AG20443 (cell line): ENCODE measurements around the gene TEX2.
"Not testable (repeated sequence)": the region's sequence is repeated elsewhere in the genome, so short reads cannot be mapped to it uniquely, and the experiment has no call there.

Experiments used
- DNase-seq: peaks from one replicate; pipeline ENCODE4 v3.0.0; 2012; ENCODE audit warnings: low spot score, mixed read lengths

TEX2 gene

GRCh38 chr17:64212122-64212521 is 50.9 kb downstream of the TEX2 start:
- peak; percentile 34 for DNase-seq

GRCh38 chr17:64209983-64210382 is 53.1 kb downstream of the TEX2 start:
- DNase-seq, result no peak

GRCh38 chr17:64209356-64209941 is 53.6 kb downstream of the TEX2 start:
- DNase-seq, result no peak

GRCh38 chr17:64208656-64209055 is 54.4 kb downstream of the TEX2 start:
- not testable (repeated sequence) for DNase-seq

- DNase-seq, result no peak
Measured at GRCh38 chr17:64205804-64206203, 57.3 kb downstream of the TEX2 start.

- no peak for DNase-seq
Measured at GRCh38 chr17:64203630-64204029, 59.4 kb downstream of the TEX2 start.

GRCh38 chr17:64202683-64203344 is 60.2 kb downstream of the TEX2 start:
- peak; percentile 79 for DNase-seq

- DNase-seq, result peak; percentile 65
Measured at GRCh38 chr17:64200080-64201032, 62.7 kb downstream of the TEX2 start.

GRCh38 chr17:64198331-64199090 is 64.5 kb downstream of the TEX2 start:
- no peak for DNase-seq

- peak; percentile 64 for DNase-seq
Measured at GRCh38 chr17:64196601-64197000, 66.5 kb downstream of the TEX2 start.

GRCh38 chr17:64193561-64193960 is 69.5 kb downstream of the TEX2 start:
- DNase-seq, result no peak

- DNase-seq, result no peak
Measured at GRCh38 chr17:64192589-64192988, 70.5 kb downstream of the TEX2 start.

- DNase-seq, result no peak
Measured at GRCh38 chr17:64190472-64190871, 72.6 kb downstream of the TEX2 start.

GRCh38 chr17:64188088-64188487 is 75.0 kb downstream of the TEX2 start:
- no peak for DNase-seq

- DNase-seq, result no peak
Measured at GRCh38 chr17:64187093-64187895, 75.8 kb downstream of the TEX2 start.

- DNase-seq, result no peak
Measured at GRCh38 chr17:64186171-64187092, 76.6 kb downstream of the TEX2 start.

- not testable (repeated sequence) for DNase-seq
Measured at GRCh38 chr17:64185557-64185956, 77.5 kb downstream of the TEX2 start.

- DNase-seq, result no peak
Measured at GRCh38 chr17:64185101-64185500, 78.0 kb downstream of the TEX2 start.

- DNase-seq, result peak; percentile 38
Measured at GRCh38 chr17:64183815-64184214, 79.2 kb downstream of the TEX2 start.
